ENCODE data around the gene NOX3. TPM values are rescaled to one million over a fixed set of nuclear protein-coding genes. Genes with fewer than 3 reads are reported as not detected.

The NOX3 gene
- total and polyA plus RNA-seq, 10 of the 15 experiments (the other 5 are each of a cell fraction or from before 2014, with no cell fraction given) = not detected

DNA sequence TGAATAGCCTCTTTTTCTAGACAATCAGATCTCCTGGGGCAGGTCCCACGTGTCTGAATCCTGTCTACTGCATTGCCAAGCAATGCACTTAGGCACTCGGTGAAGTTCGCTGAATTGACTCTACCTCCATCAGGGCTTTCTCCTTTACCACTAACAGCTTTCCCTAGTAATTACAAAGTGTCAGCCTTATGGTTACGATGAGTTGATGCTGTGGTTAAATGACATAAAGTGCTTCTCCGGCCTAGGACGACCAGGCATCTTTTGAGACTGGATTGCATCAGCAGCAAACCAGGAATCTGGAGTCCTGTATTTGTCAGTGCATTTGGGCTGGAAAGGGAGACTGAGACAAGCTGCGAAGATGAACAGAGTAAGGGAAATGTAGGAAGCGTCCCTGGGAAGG is 21.5 kb downstream of the NOX3 start:
- ATAC-seq = no peak
- no peak for FAIRE-seq
- in situ Hi-C loops (cut with MboI) (no loop called here), intact Hi-C loops (cut with micrococcal nuclease; ENCODE audit: unreplicated experiment) (no loop called here)
- RAD21 ChIA-PET (ENCODE audit: unreplicated experiment) = no interaction called here
- Histone ChIP-seq H3K27ac (ENCODE audit: control insufficient read depth, insufficient read depth) (no peak overlapping the region), H3K9me3 (replicated peaks; ENCODE audit: control insufficient read depth, insufficient read depth, low read length) (no peaks in the 10 kb centered on the region), H3K79me2 (ENCODE audit: control insufficient read depth, insufficient read depth, low read length) (no peaks in the 10 kb centered on the region), H3K27me3 (replicated peaks in 1 of 2; ENCODE audit: control insufficient read depth in 2 of 2, insufficient read depth in 2 of 2, low read length in 1 of 2) (no peaks in the 10 kb centered on the region), H4K20me1 (ENCODE audit: control insufficient read depth, insufficient read depth) (no peaks in the 10 kb centered on the region), H3K36me3 (ENCODE audit: control insufficient read depth in 2 of 2, insufficient read depth in 2 of 2, low read length in 1 of 2) (no peaks in the 10 kb centered on the region), H3K9ac (ENCODE audit: control insufficient read depth, insufficient read depth, low read length) (no peak overlapping the region), H3K4me1 (ENCODE audit: control insufficient read depth, insufficient read depth, low read length) (peaks cover under 1% of the 10 kb centered on the region; the same call in 1 of the 2 replicates), H3K4me2 (ENCODE audit: control insufficient read depth, insufficient read depth) (no peak overlapping the region), H3K4me3 (no peak overlapping the region), H2AFZ (ENCODE audit: control insufficient read depth, low read depth, low read length) (no peak overlapping the region)
- no TSS peak for BruUV-seq (replicated peaks)
- CTCF ChIA-PET = no interaction called here
- TF ChIP-seq ZNF622 (IDR thresholded peaks at IDR 0.05) (no peak), ZNF274 (IDR thresholded peaks at IDR 0.05; ENCODE audit: insufficient read depth, insufficient read length) (no peak), ETV6 (conservative IDR thresholded peaks at IDR 0.05 in 1 of 2, IDR thresholded peaks at IDR 0.05 in 1 of 2; ENCODE audit: borderline replicate concordance in 1 of 2, low read depth in 1 of 2) (no peak), IRF4 (IDR thresholded peaks at IDR 0.05; ENCODE audit: low read depth, low read length) (no peak), ZNF207 (IDR thresholded peaks at IDR 0.05; ENCODE audit: borderline replicate concordance) (no peak), BCL11A (IDR thresholded peaks at IDR 0.05; ENCODE audit: low read depth, low read length) (no peak), BACH1 (IDR thresholded peaks at IDR 0.05; ENCODE audit: borderline replicate concordance) (no peak), CBFB (IDR thresholded peaks at IDR 0.05; ENCODE audit: low read depth) (no peak)
- TF ChIP-seq, protein P1, sequence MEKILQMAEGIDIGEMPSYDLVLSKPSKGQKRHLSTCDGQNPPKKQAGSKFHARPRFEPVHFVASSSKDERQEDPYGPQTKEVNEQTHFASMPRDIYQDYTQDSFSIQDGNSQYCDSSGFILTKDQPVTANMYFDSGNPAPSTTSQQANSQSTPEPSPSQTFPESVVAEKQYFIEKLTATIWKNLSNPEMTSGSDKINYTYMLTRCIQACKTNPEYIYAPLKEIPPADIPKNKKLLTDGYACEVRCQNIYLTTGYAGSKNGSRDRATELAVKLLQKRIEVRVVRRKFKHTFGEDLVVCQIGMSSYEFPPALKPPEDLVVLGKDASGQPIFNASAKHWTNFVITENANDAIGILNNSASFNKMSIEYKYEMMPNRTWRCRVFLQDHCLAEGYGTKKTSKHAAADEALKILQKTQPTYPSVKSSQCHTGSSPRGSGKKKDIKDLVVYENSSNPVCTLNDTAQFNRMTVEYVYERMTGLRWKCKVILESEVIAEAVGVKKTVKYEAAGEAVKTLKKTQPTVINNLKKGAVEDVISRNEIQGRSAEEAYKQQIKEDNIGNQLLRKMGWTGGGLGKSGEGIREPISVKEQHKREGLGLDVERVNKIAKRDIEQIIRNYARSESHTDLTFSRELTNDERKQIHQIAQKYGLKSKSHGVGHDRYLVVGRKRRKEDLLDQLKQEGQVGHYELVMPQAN (conservative IDR thresholded peaks at IDR 0.05) = no peak
- TF ChIP-seq, protein P2, sequence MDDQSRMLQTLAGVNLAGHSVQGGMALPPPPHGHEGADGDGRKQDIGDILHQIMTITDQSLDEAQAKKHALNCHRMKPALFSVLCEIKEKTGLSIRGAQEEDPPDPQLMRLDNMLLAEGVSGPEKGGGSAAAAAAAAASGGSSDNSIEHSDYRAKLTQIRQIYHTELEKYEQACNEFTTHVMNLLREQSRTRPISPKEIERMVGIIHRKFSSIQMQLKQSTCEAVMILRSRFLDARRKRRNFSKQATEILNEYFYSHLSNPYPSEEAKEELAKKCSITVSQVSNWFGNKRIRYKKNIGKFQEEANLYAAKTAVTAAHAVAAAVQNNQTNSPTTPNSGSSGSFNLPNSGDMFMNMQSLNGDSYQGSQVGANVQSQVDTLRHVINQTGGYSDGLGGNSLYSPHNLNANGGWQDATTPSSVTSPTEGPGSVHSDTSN (IDR thresholded peaks at IDR 0.05; ENCODE audit: insufficient replicate concordance, low read depth, low read length) = no peak
- 82% methylated on average over 8 of the region's 8 CpGs for WGBS (ENCODE audit: insufficient coverage, insufficient replicate concordance, low lambda C conversion rate, missing lambda C conversion rate)
- POLR2A ChIA-PET = no interaction called here
- DNase-seq (ENCODE audit: low read depth, low spot score) = no peak
- SMC1A ChIA-PET (ENCODE audit: uncharacterized antibody, unreplicated experiment) = no interaction called here
